ENCODE results near the gene LIPA.

DNA sequence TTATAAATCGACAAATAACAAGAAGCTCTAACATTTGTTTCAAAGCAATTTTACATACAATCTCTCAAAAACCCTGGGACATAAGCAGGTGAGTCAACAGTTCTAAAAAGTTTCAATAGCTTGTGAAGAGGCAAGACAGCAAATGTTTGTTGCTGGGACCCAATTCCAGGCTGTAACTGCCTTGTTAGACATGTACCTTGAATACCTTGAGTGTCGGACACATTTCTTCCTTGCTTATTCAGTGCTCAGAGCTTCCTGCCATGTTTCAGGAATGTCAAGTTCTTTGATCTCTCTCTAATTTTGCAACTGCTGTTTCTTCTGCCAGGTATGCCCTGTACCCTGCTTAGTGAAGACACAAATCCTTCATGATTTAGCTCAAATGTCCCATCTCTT is 49.5 kb downstream of the LIPA start:
- no peak for TF ChIP-seq EZH2phosphoT487 (IDR thresholded peaks at IDR 0.05; ENCODE audit: borderline replicate concordance)
- TF ChIP-seq, protein P1, sequence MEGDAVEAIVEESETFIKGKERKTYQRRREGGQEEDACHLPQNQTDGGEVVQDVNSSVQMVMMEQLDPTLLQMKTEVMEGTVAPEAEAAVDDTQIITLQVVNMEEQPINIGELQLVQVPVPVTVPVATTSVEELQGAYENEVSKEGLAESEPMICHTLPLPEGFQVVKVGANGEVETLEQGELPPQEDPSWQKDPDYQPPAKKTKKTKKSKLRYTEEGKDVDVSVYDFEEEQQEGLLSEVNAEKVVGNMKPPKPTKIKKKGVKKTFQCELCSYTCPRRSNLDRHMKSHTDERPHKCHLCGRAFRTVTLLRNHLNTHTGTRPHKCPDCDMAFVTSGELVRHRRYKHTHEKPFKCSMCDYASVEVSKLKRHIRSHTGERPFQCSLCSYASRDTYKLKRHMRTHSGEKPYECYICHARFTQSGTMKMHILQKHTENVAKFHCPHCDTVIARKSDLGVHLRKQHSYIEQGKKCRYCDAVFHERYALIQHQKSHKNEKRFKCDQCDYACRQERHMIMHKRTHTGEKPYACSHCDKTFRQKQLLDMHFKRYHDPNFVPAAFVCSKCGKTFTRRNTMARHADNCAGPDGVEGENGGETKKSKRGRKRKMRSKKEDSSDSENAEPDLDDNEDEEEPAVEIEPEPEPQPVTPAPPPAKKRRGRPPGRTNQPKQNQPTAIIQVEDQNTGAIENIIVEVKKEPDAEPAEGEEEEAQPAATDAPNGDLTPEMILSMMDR (conservative IDR thresholded peaks at IDR 0.05; ENCODE audit: low read length): no peak

All from Loucy (cell line).